ENCODE results near the gene NUP98. TPM values are rescaled to one million over a fixed set of nuclear protein-coding genes. Genes with fewer than 3 reads are reported as not detected.
A peak's percentile ranks its signal among the peaks of the same experiment; 100 is the strongest.

NUP98 gene
- total RNA-seq, 4 donors from 2014 or later, result 73.8 to 205 (median 110) TPM

DNA sequence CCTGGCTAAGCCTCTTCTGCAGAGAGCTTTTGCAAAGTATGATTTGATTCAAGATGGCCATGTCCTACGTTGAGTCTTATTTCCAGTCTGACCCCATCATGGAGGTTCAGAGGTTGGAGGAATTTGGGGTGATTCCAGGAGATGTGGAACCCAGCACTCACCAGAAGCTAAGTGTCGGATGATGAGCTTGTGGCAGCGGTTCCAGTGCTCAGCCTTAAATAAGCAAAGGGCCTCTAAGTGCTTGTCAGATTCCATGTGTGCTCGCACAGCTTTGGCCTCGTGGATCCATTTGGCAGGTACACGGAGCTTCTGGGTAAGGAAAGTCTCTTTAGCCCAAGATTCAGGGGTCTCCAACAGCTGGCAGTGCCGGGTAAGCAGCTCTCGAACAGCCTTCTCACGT, 114.3 kb downstream of the NUP98 start:
- DNase-seq (ENCODE audit: low spot score) (no peak), ATAC-seq (ENCODE audit: low FRiP score) (no peak)
- TF ChIP-seq, protein P1, sequence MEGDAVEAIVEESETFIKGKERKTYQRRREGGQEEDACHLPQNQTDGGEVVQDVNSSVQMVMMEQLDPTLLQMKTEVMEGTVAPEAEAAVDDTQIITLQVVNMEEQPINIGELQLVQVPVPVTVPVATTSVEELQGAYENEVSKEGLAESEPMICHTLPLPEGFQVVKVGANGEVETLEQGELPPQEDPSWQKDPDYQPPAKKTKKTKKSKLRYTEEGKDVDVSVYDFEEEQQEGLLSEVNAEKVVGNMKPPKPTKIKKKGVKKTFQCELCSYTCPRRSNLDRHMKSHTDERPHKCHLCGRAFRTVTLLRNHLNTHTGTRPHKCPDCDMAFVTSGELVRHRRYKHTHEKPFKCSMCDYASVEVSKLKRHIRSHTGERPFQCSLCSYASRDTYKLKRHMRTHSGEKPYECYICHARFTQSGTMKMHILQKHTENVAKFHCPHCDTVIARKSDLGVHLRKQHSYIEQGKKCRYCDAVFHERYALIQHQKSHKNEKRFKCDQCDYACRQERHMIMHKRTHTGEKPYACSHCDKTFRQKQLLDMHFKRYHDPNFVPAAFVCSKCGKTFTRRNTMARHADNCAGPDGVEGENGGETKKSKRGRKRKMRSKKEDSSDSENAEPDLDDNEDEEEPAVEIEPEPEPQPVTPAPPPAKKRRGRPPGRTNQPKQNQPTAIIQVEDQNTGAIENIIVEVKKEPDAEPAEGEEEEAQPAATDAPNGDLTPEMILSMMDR (IDR thresholded peaks at IDR 0.05), result no peak

DNA sequence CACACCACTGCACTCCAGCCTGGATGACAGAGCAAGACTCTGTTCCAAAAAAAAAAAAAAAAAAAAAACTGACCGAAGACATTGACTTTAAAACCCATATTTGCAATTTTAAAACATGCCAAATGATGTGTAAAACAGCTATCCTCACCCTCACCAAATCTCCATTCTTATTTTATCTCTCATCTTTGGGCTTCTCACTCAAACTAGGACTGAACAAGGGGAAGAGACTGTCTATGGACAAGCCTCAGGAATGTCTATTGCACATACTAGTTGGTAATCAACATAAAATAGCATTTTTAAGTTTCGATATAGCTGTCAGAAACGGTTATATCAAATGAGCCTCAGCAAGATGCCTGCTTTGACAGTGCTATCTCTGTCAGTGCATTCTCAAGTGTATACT, 118.3 kb downstream of the NUP98 start:
- TF ChIP-seq, protein P1 (IDR thresholded peaks at IDR 0.05), result no peak
- no peak for ATAC-seq (ENCODE audit: low FRiP score)
- DNase-seq (ENCODE audit: low spot score), result no peak

DNA sequence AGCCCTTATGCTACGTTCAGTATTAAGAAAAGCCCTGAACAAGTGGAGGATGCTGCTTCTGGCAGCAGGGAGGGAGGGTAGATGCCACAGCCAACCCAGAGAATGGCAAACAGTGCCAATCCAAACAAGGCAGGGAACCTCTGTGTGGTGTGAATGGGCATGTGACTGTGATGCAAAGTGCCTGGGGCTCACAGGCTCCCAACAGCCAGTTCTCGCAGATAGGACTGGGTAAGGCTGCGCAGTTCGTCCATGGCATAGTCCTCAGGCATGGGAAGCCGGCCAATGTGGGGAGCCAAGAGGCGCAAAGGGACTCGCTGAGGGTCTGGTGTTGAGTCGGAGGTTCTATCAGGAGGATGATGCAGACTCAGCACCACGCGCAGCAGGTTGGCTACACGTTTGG, 121.4 kb downstream of the NUP98 start:
- TF ChIP-seq, protein P1 (IDR thresholded peaks at IDR 0.05), result no peak

DNA sequence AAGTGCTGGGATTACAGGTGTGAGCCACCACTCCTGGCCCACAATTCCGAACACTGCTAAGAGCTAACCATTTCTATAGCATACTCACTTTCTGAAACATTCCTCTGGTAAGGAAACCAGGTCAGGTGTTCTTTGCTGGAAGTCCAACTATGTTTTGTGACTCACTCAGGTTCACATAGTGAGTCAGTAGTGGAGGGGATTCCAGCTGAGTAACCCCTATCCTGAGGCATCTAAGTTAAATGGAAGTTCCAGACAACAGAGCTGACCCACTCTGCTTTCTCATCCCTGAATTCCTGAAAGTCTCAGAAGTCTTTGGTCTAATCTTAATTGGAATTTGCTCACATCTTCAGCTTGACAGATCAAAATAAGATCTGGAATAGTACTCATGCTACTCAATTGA, 123.2 kb downstream of the NUP98 start:
- TF ChIP-seq, protein P1 (IDR thresholded peaks at IDR 0.05), result no peak
- ATAC-seq (ENCODE audit: low FRiP score), result peak; percentile 52
- no peak for DNase-seq (ENCODE audit: low spot score)

More for the DNA sequence above, 121.4 kb downstream of the NUP98 start:
- no peak for DNase-seq (ENCODE audit: low spot score)
- ATAC-seq (ENCODE audit: low FRiP score), result no peak

DNA sequence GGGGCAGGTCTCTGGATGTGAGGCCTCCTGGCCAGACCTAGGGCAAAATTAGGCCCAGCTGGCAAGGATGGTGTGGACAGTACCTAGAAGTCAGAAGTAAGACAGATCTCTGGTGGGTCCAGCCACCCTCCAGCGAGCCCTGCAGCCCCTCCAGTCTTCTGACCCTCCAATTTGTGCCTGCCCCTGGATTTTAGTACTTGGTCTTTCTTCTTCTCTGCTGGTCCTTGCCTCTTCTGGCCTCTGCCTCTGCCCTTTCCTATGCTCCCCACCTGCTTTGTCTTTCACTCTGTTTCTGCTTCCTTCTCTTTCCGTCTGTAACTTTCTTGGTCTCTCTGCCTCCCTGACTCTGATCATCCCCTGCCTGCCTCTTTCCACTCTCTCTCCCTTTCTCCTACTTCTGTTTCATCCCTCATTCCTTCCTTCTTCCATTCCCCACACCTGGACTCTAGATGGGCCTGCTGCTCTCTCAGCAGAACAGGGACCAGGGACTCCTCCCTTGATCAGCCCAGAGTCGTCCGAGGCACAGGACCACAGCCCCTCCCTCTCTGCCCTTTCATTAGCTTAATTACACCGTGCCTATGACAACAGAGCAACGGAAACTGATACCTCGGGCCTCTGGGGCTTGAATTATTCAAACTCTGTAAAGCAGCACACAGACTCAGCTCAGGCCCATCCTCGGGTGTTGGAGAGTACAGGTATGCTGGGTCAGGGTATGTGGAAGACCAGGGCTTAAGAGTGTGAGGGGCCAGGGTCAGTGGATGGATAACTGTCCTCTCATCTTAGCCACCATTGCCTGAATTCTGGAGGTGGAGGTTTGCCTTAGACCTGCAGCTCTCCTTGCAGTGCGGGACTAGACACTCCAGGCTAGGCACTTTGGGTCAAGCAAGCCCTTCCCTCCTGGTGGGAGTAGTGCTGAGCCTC, 125.8 kb downstream of the NUP98 start, which contains the start of gene CHRNA10:
CHRNA10 (minus strand) TSS at position 51 of the 921 bp plus-strand sequence. CDS start 72 bp downstream, outside the sequence.
- ATAC-seq (ENCODE audit: low FRiP score) (no peak), DNase-seq (ENCODE audit: low spot score) (no peak)
- TF ChIP-seq, protein P1 (IDR thresholded peaks at IDR 0.05), result no peak

DNA sequence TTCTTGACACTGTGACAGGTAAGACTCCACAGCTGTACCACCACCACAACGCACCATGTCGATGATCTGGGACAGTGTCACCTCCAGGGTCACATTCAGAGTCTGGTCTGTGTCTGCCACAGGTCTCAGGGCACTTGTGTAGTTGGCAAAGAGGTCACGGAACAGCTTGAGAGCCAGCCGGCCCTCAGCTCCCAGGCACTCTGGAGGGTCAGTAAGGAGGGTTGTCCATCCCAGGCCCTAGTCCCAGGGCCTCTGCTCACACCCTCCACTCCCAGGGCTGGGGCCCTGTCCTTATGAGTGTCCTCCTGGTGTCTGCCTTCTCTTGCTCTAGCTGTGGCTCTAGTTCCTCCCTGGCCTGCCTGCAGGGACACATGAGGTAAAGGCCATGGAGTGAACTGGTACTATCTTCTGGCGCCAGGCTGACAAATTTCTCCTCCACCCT, 127.6 kb downstream of the NUP98 start:
- no peak for DNase-seq (ENCODE audit: low spot score)
- TF ChIP-seq, protein P1 (IDR thresholded peaks at IDR 0.05), result no peak
- no peak for ATAC-seq (ENCODE audit: low FRiP score)

DNA sequence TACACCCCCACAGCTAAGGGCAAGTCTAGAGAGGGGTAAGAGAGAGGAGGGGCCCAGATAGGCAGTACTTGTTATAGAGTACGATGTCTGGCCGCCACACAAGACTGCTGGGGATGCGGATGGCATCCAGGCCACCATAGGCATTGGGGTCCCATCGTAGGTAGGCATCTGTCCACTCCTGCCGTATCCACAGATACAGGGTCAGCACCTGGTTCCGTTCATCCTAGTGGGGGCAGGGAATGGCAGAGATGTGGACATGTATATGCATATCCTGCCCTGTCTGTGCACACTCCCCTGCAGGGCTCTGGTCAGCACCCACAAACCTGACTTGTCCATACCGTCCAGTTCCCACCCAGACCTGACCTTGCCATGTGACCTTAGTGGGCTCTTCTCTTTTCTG, 128.2 kb downstream of the NUP98 start:
- no peak for DNase-seq (ENCODE audit: low spot score)
- peak; percentile 20 for ATAC-seq (ENCODE audit: low FRiP score)
- TF ChIP-seq, protein P1 (IDR thresholded peaks at IDR 0.05), result no peak
